Stimulated activated CD4-positive, alpha-beta T cell treated with anti-CD3 and anti-CD28 coated beads, Interleukin-1b, Interleukin-23, amount 100 ng/mL, for 48 hours (primary cell): ENCODE data around the gene IL36A.

ENCODE experiments used
- DNase-seq: peaks from one replicate; pipeline ENCODE4 v3.0.0-alpha.2; 2020

Gene IL36A

GRCh38 chr2:113053666-113054065 is 48.4 kb downstream of the IL36A start:
- no peak for DNase-seq

- DNase-seq: no peak
These were observed 48.8 kb downstream of the IL36A start for GRCh38 chr2:113054066-113054465.

- DNase-seq: no peak
These were observed 51.3 kb downstream of the IL36A start for GRCh38 chr2:113056521-113056920.

- DNase-seq: no peak
These were observed 51.9 kb downstream of the IL36A start for GRCh38 chr2:113057117-113057516.
